ENCODE data around the gene NXPE4.
"Not testable (repeated sequence)": the region's sequence is repeated elsewhere in the genome, so short reads cannot be mapped to it uniquely, and the experiment has no call there.

GRCh38 chr11:114613094-114613493, 17.5 kb upstream of the NXPE4 start:
- TF ChIP-seq POLR2A (IDR thresholded peaks at IDR 0.05; ENCODE audit: low read length); GATA1 (IDR thresholded peaks at IDR 0.05; ENCODE audit: low read depth, low read length): not testable (repeated sequence)

All from erythroblast (primary cell).